ENCODE measurements around the gene CALML6.
A peak's percentile ranks its signal among the peaks of the same experiment; 100 is the strongest.

The CALML6 gene

GRCh38 chr1:1945782-1946393 lies 30.8 kb downstream of the CALML6 start:
- DNase-seq, result no peak

- DNase-seq, result no peak
Observed at GRCh38 chr1:1946540-1946939, 31.5 kb downstream of the CALML6 start.

GRCh38 chr1:1947493-1947892 lies 32.4 kb downstream of the CALML6 start:
- DNase-seq, result no peak

GRCh38 chr1:1948783-1949182 lies 33.7 kb downstream of the CALML6 start:
- DNase-seq, result no peak

- no peak for DNase-seq
Observed at GRCh38 chr1:1950940-1951339, 35.9 kb downstream of the CALML6 start.

DNA sequence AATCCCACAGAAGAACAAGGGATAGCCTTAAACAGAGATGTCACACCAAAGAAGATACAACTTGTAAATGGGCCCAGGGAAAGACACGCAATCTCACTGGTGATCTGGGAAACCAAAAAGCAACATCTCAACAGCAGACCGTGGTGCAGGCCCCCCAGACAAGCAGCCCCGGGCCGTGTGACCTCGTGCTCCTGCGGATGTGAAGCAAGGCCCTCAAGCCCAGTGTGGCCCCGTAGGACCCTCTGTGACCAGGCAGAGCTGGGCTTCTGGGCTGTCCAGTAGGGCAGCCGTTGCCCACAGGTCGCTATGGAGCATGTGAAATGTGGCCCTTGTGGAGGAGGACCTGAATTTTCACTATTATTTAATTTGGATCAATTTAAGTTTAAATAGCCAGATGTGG lies 39.0 kb downstream of the CALML6 start:
- no peak for DNase-seq

DNA sequence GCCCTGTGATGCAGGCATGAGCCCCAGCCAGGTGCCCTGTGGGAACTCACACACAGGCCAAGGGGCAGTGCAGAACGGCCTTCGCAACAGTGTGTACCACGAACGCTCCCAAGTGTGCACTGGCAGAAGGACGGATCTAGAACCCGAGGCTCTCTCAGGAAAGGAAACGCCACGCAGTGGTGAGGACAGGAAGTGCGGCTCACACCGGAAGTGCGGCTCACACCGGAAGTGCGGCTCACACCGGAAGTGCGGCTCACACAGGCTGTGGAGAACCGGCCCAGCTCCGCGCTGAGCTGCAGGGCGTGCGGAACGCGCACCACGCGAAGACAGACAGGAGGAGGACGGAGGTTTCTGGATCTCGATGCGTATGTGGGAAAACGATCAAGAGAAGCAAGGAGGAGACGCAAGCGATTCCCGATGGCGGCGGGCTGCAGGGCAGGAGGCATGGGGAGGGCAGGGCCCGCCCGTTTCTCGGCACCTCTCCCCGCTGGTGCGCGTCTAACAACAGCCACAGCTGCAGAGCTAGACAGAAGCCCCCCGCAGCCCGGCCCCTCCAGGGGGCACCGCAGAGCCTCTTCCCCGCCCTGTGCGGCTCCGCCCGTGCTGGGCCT lies 39.9 kb downstream of the CALML6 start:
- DNase-seq, result no peak

- no peak for DNase-seq
Observed at GRCh38 chr1:1955621-1956094, 40.6 kb downstream of the CALML6 start.

GRCh38 chr1:1956101-1956500 lies 41.0 kb downstream of the CALML6 start:
- no peak for DNase-seq

DNA sequence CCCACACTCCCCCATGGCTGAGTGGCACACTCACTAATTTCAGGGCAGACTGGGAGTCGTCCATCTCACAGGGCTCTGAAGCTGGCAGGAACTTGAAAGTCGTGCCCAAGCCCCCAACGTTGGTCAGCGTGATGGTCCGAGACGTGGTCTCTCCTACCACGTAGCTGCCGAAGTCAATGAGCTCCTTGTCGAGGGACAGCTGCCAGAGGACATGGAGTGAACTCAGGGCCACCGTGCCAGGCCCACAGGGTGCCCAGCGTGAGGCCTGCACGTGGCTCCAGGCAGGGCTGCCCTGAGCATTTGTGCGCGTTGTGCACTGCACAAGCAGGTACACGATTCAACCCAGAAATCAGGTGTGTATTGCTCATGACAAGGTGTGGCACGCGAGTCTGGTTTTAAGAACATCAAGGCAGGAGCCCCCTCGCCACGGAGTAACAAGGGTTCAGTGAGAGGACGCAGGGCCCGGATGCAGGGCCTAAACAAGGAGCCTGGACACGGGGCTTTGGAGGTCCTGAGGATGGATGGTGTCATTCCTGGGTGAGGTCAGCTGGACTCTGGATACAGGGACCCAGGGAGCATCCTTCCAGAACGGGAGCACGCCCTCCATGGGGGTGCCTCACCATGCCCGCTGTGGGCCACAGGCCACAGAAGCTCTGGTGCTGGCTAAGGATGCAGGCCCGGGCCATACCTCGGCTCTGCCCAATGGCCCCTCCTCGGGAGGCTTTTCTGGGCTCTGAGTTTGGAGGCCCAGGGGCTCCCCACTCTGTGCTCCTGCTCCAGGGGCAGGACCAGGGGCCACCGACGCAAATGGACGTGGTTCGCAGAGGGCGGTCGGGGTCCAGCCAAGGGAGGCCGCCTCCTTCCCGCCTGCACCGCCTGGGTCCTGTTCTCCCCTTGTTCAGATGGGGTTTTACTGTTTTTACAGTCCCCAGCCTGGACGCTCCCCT lies 41.8 kb downstream of the CALML6 start:
- DNase-seq, result no peak

- DNase-seq, result no peak
Observed at GRCh38 chr1:1957533-1957961, 42.5 kb downstream of the CALML6 start.

- DNase-seq, result no peak
Observed at GRCh38 chr1:1958071-1958541, 43.0 kb downstream of the CALML6 start.

DNA sequence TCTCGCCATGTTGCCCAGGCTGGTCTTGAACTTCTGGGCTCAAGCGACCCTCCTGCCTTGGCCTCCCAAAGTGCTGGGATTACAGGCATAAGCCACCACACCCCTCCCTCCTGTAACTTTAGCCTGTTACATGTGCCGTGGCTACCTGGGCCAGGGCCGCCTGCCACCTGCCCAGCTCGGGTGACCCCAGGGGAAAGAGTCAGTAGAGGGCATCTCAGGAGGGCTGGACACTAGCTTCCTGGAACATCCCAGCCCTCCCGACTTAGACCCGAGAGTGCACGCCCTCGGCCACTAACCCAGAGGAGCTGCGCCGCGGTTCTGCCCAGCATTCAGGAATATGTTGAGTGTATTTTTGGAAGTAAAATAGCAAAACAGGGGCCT lies 44.4 kb downstream of the CALML6 start:
- DNase-seq, result no peak

- peak; percentile 80 for DNase-seq
Observed at GRCh38 chr1:1959840-1960479, 44.9 kb downstream of the CALML6 start.

DNA sequence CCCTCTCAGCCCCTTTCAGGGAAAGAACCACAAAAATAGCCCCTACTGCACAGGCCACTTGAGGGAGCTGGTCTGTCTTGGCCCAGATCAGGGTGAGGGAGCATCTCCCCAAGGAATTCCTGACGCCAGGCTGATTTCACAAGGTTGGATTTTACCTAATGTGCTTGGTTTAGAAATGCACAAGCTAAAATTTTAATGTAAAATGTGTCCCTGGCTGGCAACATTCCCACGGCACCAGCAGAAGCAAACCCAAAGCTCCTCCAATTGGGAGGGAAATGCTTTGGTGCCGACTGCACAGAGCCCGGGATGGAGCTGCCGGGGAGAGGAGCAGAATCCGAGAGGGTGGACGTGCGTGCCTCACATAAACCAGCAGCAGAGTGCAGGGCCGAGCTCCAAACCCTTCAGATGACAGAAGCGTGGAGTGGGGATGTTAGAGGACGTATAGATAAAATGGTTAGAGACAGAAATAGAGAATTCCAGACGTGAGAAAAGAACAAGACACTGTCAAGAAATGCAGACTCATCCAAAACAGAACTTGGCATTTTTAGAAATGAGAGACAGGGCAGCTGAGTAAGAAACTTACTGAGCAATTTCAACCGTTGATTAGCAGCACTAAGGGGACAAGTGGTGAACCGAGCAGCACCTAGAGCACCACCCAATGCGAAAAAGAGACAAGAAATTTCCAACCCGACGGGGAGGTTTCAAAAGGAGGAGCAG lies 45.6 kb downstream of the CALML6 start:
- DNase-seq, result no peak

DNA sequence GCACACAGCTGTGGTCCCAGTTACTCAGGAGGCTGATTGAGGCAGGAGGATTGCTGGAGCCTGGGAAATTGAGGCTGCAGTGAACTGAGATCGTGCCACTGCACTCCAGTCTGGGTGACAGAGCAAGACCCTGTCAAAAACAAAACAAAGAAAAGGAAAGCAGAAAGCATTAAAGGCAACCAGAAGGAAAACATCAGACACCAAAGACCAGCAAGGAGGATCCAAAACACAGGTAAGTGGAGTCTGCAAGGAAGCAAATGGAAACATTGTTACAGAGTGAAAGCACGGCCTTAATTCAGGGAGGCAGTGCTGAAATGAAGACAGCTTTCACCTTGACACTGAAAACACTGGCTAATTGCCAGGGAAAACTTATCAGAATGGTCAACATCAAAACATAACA lies 47.7 kb downstream of the CALML6 start:
- DNase-seq, result no peak

GRCh38 chr1:1963570-1963969 lies 48.5 kb downstream of the CALML6 start:
- DNase-seq, result no peak

DNA sequence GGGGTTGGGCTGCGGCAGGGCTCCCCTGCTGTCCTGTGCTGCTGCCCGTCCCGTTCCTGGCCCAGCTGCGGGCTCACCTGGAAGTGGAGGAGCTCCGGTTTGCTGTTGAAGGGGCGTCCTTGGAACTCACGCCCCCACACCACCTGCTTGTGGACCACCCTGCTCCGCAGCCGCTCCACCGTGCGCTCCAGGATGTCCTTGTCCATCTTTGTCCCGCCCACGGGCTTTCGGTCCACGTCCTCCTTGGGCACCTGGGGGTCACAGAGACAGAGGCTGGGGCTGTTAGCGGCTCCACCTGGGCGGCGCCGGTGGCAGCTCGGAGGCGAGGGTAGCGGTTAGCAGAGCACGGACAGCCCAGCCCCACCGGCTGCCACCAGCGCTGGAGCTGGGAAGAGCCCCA lies 49.8 kb downstream of the CALML6 start:
- DNase-seq, result no peak

DNA sequence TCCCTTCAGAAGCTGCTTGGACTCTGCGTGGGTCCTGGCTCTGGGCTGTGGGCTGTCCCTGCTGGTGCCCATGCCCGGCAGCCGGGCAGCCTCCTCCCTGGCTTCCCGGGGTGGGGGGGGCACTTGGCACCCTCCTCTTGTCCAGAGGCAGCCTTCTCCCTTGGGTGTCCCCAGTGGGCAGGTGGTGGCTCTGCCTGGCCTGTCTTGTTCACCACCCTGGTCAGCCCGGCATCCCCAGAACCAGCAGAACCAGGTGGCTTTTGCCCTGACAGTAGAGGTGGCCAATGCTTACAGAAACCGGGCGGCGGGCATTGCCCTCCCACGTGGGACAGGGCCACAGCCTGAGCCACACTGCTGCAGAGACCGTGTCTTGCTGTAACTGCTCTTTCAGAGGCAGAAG lies 50.5 kb downstream of the CALML6 start:
- no peak for DNase-seq

DNA sequence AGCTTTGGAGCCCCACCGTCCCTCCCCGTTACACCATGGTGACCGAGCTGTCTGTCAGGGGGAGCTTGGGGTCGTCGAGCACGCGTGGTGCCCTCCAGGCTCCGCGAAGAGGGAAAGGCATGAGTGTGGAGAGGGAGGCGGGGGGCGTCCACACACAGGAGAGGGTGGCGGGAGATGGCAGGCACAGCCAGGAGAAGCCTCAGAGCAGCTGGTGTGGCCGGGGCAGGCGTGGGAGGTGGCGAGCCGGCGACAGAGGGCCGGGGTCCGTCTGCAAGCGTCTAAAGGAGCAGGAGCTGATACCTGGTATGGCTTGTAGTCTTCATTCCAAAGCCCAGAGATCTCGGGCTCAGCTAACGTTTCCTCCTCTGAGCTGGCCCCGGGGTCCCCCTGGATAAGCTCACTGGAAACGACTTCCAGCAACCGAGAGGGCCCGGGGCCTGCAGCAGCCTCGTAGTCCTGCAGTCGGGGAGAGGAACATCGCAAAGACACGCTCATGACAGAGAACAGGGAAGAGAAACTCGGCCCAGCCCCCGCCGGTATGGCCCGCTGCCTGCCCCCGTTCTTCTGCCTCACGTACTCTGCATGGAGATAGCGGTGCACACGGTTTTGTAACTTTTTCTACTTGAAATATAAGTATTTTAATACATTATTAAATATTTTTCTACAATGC lies 51.1 kb downstream of the CALML6 start:
- DNase-seq, result no peak

Data from NCI-H1694 (cell line).